Ishikawa (cell line): ENCODE results near the gene NEK1.

ENCODE experiments used
- CEBPB ChIP-seq: IDR thresholded peaks from 2 replicates; pipeline ENCODE4 v1.6.1; 2012
- CREB1 ChIP-seq: IDR thresholded peaks from 2 replicates; pipeline ENCODE4 v1.6.1; 2012; ENCODE audit warnings: low read depth
- EGR1 ChIP-seq: IDR thresholded peaks from 2 replicates; pipeline ENCODE4 v1.6.1; 2012
- EP300 ChIP-seq: IDR thresholded peaks from 2 replicates; pipeline ENCODE4 v1.6.1; 2012; ENCODE audit warnings: borderline replicate concordance
- FOXM1 ChIP-seq: IDR thresholded peaks from 2 replicates; pipeline ENCODE4 v1.6.1; 2012; ENCODE audit warnings: low read depth, borderline replicate concordance
- MAX ChIP-seq: IDR thresholded peaks from 2 replicates; pipeline ENCODE4 v1.6.1; 2012
- NFIC ChIP-seq: IDR thresholded peaks from 2 replicates; pipeline ENCODE4 v1.6.1; 2012
- RAD21 ChIP-seq: IDR thresholded peaks from 2 replicates; pipeline ENCODE4 v1.6.1; 2012; ENCODE audit warnings: low read depth
- REST ChIP-seq: IDR thresholded peaks from 2 replicates; pipeline ENCODE4 v1.6.1; 2012; ENCODE audit warnings: low read depth, mild to moderate bottlenecking
- TAF1 ChIP-seq: IDR thresholded peaks from 2 replicates; pipeline ENCODE4 v1.6.1; 2012; ENCODE audit warnings: low read depth, mild to moderate bottlenecking
- TCF12 ChIP-seq: IDR thresholded peaks from 2 replicates; pipeline ENCODE4 v1.6.1; 2012; ENCODE audit warnings: low read depth
- TEAD4 ChIP-seq: IDR thresholded peaks from 2 replicates; pipeline ENCODE4 v1.6.1; 2012
- USF1 ChIP-seq: IDR thresholded peaks from 2 replicates; pipeline ENCODE4 v1.6.1; 2012
- YY1 ChIP-seq: IDR thresholded peaks from 2 replicates; pipeline ENCODE4 v1.6.1; 2012; ENCODE audit warnings: low read depth
- ZBTB7A ChIP-seq: IDR thresholded peaks from 2 replicates; pipeline ENCODE4 v1.6.1; 2012; ENCODE audit warnings: low read depth

Gene NEK1

GRCh38 chr4:169506903-169507302 is 105.5 kb downstream of the NEK1 start:
- TF ChIP-seq EGR1 (no peak), ZBTB7A (no peak), USF1 (no peak), FOXM1 (no peak), CREB1 (no peak), CEBPB (no peak), TAF1 (no peak), YY1 (no peak), TCF12 (no peak), RAD21 (no peak), TEAD4 (no peak), NFIC (no peak), MAX (no peak), REST (no peak), EP300 (no peak)

GRCh38 chr4:169493164-169493524 is 119.2 kb downstream of the NEK1 start:
- TF ChIP-seq MAX, result no peak
- TF ChIP-seq YY1, result no peak
- no peak for TF ChIP-seq FOXM1
- no peak for TF ChIP-seq TEAD4
- TF ChIP-seq TAF1, result no peak
- TF ChIP-seq ZBTB7A, result no peak
- no peak for TF ChIP-seq NFIC
- TF ChIP-seq REST, result no peak
- no peak for TF ChIP-seq EP300
- TF ChIP-seq EGR1, result no peak
- TF ChIP-seq RAD21, result no peak
- TF ChIP-seq CEBPB, result no peak
- no peak for TF ChIP-seq CREB1
- TF ChIP-seq USF1, result no peak
- TF ChIP-seq TCF12, result no peak

- TF ChIP-seq YY1 (no peak), RAD21 (peak; percentile 82)
Measured at GRCh38 chr4:169492436-169493163, 119.8 kb downstream of the NEK1 start.

- TF ChIP-seq EGR1, result no peak
- TF ChIP-seq TCF12, result no peak
- TF ChIP-seq TAF1, result no peak
- TF ChIP-seq ZBTB7A, result no peak
- no peak for TF ChIP-seq CREB1
- TF ChIP-seq YY1, result no peak
Measured at GRCh38 chr4:169491211-169491610, 121.2 kb downstream of the NEK1 start.

GRCh38 chr4:169489306-169489705 is 123.1 kb downstream of the NEK1 start:
- TF ChIP-seq MAX (no peak), USF1 (no peak), NFIC (no peak), TAF1 (no peak), RAD21 (no peak), ZBTB7A (no peak), YY1 (no peak), CREB1 (no peak), EP300 (no peak), TCF12 (no peak), FOXM1 (no peak), TEAD4 (no peak), CEBPB (no peak), REST (no peak), EGR1 (no peak)
